KG1 (cell line): ENCODE data around the gene HTR6.

ENCODE experiments used
- DNase-seq: peaks from one replicate; lab custom pipeline; 2025; lab: John Stamatoyannopoulos, UW

HTR6 gene

DNA sequence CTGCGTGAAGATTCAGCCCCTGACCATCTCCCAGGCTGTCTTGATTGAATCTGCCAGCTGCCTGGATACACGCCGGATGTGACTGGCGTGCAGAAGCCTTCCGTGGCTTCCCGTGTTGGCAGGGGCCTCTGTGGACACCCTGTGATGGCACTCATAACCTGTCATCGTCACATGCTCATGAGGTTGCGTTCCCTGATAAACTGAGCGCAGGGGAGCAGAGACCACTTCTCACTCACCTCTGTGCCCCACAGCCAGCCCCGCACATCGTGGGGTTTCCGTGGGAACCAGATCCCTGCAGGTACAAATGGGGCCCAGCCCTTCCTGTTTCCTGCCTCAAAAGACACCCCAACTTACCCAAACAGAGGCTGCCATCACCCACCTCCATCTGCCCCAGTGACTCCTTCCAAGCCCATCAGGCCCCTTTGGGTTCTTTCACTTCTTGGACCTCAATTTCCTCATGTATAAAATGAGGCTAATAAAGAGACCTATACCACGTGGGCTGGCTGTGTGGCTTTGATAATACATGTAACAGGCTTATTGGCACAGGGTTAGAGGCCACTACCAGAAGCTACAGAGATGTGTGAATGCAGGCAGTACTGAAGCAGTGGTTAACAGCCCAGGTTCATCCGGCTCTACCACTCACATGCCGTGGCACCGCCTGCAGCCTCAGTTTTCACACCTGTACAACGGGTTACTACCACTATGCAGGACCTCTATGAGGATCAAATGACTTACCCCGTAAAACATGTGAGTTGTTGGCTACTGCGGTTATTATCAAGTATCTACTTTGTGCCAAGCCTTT is 23.6 kb downstream of the HTR6 start:
- DNase-seq = no peak

DNA sequence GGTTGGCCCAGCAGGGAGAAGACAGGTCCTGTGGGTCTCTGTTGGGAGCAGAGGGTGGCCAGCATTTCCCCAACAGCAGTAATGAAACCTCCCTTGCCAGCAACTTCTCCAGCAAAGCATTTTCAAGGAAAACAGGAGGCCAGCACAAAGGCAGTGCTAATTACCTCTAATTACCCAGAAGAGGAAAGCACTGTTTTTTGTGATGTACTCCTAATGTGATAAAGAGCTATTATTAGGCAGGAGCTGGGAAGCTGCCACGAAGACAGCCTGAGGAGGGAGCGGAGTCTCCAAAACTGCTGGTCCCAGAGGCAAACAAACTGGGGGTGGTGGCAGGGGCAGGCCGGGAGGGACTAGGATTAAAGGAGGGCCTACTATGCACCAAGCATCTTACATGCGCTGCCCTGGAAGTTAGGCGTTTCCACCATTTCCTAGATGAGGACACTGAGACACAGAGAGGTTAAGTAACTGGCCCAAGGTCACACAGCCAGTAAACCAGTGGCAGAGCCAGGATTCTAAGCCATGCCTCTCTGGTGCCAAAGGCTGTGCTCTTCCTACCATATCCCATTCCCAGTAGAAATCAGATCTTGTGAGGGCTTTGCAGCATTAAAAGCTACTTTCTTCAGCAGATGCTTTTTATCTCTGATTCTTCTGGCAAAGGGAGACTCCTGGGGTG is 24.5 kb downstream of the HTR6 start:
- DNase-seq = no peak

DNA sequence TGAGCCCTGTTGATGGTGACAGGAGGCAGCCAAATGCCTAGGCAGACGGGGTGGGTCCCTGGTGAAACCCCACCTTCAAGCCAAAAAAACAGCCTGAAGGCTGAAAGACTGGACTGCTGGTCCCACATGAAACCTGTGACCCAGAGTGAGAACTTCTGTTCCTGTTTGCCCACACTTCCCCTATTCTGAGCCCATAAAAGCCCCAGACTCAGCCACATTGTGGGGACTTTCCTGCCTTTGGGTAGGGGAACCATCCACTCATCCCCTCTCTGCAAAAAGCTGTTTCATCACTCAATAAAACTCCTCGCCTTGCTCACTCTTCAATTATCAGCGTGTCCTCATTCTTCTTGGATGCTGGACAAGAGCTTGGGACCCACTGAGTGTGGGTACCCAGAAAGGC is 25.2 kb downstream of the HTR6 start:
- DNase-seq = no peak

DNA sequence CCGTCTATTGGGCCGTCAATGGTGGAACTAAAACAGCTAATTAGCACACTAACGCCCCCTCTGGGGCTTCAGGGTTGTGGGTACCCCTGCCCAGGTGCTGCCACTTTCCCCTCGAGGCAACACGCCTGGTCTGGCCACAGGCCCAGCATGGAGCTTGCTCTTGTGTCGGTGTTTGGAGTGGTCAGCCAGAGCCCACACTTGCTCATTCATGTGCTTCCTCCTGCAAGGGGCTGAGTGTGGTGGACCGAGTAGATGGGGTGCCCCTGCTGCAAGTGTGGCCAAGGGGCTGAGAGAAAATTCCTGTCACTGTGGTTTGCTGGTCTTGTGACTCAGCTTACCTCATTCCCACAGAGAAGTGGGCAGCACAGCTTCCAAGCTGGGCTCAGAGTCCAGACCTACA is 25.7 kb downstream of the HTR6 start:
- no peak for DNase-seq

DNA sequence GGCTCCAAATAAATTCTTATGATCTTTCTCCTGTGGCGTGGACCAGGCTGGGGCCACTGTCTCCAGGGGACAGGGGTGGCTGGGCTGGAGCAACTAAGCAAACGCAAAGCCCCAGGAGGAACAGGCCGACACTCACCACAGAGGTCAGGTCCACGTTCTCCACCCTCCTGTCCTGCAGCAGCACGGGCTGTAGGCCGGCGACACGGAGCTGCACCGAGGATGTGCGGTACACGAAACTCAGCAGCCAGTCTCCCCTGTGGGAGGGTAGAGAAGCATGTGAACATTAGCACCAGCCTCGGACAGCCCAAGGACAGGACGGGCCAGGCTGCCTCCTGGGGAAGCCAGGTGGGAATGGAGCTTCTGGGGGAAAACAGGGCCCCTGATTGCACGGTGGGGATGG is 29.6 kb downstream of the HTR6 start:
- no peak for DNase-seq

DNA sequence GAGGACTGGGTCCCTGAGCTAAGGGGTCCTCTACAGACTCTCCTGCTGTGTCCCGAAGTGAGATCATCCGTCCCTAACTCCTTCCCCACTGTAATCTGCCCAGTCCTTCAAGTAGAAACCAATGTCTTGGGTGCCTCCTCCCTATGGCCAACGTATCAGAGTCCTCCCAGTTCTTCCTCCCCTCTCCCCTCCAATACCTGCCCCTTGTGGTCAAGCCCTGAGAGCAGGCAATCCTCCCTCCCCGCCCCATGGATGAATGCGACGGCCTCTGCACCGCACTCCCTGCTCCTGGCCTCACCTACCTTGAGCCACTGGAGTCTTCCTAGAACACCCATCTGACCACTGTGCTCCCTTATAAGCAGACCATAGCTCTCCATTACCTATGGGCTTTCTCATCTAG is 31.1 kb downstream of the HTR6 start:
- no peak for DNase-seq

DNA sequence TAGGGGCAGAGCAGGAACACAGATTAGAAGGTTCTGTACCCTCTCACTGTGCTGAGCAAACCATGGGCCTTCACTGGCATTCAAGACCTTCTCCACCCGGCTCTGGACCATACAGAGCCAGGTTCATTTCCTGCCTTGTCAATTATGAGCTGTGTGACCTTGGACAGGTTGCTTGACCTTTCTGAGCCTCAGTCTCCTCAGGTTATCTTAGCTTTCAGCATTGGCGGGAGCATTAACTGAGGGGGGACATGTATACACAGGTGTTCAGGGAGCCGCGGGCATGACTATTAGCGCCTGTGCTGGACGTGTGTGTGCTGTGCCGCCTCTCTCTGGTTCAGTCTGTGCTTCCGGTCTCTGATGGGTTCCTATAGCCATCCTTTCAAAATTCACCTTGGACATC is 32.1 kb downstream of the HTR6 start:
- no peak for DNase-seq

DNA sequence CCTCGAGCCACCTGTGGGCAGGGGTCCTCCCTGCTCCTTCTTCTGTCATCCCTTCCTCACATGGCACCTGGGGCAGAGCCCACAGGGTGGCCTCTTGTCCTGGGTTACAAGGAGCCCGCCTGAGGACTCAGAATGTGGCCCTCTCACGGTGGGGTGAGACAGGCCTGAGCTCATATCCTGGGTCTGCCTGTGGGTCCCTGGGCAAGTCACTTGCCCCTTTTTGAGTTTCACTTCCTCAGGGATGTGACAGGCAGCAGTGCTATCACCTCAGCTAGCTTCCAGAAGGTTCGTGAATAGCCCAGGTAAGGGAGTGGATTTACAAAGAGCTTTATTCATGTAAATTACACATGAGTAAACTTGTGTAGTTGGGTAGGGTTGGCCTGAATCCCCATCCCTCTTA is 33.5 kb downstream of the HTR6 start:
- DNase-seq = no peak

DNA sequence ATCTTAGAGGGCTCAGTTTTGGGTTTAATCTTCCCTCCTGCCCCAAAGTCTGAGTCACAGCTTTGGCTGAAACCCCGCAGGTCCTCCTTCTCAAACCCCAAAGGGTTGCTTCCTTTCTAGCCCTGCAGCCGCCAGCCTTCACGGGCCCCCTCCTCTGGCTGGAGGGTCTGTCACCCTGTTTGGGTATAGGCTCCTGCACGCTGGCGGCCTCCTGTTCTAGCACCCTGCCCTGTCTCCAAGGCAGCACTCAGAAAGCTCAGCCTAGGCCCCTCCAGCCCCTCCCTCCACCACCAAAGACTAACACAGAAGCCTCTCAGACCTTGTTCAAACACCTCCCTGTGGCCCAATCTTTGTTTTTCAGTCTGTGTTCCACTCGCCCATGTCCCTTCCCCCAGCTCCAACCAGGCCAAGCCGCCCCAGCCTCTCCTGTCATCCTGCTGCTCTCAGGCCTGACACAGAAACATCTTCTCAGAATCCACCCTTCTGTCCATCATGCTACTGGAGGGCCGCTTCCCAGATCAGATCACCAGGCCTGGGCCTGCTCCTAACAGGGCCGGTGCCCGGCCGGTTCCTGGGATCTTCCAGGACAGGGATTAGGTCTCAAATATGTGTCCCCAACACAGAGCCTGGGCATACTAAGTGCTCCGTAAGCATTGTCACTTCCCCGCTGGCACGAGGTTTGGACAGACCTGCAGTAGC is 35.6 kb downstream of the HTR6 start:
- no peak for DNase-seq

DNA sequence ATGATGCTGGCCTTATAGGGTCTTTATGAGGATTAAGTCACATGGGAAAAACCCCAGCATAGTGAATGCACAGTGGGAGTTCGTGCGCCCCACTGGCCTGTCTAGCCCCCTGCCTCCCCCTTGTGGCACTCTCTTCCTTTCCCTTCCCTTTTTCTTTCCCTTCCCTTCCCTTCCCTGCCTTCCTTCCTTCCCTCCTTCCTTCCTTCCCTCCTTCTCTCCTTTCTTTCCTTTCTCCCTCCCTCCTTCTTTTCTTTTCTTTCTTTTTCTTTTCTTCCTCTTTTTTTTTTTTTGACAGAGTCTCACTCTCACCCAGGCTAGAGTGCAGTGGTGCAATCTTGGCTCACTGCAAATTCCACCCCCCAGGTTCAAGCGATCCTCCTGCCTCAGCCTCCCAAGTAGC is 38.6 kb downstream of the HTR6 start:
- DNase-seq = no peak

DNA sequence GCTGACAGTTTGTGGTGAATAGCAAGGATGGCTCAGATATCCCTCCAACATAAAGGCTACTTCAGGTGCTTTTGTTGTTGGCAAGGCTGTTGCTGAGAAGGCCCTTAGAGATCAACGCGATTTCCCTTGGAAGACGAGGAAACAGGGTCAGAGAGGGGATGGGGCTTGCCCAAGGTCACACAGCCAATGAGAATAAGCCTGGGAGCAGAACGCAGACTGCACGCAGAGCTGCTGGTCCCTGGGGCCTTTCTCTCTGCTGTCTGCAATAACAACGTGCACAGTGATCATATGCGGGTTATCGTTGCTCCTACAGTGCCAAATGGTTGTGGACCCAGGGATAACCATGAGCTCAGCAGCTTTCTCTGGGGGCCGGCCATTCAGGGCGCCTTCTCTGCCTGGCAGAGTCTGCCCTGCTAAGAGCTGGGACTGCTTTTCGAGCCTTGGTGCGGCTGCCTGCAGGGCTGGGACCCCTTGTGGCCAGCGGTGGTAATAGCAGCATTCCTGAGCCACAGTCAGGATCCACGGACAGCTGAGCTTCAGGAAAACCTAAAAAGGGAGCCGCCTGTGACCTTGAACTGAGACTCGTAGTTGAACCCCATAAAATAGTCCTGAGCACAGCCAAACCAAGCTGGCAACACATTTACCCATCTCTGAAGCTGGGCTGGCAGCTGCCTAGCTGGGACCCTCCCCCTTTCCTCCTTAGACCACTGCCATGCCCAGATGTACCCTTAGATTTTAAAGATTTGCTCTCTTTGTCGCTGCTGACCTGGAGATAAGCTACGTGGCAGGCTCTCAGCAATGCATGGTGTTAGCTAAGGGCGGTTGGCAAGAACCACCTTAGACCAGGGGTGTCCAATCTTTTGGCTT is 39.8 kb downstream of the HTR6 start:
- DNase-seq = peak; percentile 12

DNA sequence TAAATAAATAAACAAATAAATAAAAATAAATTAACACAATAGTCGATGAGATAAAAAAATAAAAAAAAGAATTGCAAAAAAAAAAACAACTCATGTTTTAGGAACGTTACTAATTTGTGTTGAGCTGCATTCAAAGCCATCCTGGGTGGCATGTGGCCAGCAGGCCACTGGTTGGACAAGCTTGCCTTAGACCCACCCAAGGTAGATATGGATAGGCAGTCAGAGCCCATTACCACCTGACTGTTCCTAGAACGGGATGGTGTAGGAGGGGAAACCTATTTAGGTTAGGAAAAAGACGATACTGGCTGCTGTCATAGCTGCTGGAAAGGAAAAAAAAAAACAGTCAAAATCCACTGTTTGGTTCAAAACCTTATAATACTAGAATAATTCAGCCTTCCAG is 40.8 kb downstream of the HTR6 start:
- no peak for DNase-seq

DNA sequence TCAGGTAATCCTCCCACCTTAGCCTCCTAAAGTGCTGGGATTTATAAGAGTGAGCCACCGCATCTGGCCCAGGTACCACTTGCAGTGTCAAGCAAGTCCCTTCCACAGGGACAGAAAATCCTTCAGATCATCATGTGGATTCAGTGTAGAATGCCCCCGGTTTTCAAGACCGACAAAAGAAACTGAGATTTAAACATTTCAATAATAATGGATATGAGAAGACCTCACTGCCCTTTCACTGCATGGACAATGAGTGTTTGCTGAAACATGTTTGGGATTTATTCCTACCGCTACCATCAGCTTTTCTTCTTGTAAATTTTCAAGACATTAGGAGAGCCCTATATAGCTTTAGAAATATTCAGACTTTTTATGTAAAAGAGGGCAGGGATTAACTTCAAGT is 41.5 kb downstream of the HTR6 start:
- DNase-seq = no peak

DNA sequence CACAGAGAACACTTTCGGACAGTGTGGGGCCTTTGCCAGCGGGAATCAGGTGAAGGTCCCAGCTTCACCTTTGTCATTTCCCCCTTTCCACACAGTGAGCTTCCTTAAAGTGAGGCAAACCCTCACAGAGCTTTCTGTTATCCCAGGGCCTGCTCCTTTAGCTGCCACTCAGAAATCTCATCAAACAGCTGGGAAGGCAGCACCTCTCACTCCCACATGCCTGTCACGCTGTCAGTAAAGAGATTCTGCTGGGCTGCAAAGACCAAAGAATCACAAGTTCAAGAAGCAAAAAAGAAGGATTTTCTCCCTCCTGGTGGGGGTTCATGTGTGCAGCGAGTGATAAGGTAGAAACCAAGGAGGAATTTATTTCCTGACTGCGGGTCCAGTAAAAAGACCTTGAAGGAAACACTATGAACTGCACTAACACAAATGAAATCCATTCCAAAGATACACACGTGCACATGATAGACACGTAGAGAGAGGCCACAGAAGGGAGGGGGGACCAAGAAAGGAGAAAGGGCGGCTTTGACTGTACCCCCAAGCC is 44.0 kb downstream of the HTR6 start:
- DNase-seq = no peak

DNA sequence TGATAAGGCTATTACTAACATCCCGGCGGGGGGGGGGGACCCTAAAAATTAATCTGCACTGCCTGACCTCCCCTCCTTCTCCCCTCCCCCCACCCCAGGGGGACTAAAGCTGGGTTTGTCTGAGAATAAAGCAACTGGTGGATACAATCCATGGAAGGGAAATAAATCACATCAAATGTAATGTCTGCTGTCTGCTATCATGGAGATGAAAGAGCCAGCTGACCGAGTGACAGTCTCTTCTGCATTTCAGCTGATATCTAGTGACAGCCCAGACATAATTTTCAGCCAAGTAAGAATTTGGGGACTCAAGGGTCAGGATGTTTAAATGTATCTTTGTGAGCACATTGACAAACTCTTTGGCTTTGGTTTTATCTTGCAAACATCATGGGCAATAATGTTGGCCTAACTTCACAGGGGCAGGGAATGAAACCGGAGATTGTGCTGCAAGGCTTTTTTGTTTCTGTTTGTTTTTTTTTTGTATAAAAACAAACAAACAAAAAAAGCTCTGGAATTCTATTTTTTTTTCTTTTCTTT is 44.7 kb downstream of the HTR6 start:
- DNase-seq = no peak

DNA sequence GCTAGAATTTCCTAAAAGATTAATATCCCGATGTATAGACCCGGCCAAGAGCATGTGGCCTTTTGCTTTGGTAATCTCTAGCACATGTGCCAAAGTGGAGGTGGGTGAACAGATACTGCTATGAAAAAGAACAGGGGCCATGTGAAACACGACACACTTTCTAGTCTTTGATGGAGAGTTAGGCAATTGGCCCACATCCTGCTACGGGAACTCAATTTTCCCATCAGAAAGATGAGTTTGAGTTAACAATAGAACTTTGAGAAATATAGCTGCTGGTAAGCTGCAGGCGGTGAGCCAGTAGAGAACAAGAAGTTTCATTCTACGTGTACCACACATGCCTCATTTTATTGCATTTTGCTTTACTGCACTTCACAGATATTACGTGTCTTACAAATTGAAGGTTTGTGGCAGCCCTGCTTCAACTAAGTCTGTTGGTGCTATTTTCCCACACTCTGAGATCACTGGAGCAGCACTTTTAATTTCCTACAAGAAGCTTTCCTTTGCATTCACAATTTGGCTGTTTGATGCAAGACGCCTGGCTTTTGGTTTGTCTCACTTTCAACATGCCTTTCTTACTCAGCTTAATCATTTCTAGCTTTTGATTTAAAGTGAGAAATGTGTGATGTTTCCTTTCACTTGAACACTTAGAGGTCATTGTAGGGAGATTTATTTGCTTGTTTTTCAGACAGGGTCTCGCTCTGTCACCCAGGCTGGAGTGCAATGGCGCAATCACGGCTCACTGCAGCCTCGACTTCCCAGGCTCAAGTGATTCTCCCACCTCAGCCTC is 46.3 kb downstream of the HTR6 start:
- DNase-seq = no peak

DNA sequence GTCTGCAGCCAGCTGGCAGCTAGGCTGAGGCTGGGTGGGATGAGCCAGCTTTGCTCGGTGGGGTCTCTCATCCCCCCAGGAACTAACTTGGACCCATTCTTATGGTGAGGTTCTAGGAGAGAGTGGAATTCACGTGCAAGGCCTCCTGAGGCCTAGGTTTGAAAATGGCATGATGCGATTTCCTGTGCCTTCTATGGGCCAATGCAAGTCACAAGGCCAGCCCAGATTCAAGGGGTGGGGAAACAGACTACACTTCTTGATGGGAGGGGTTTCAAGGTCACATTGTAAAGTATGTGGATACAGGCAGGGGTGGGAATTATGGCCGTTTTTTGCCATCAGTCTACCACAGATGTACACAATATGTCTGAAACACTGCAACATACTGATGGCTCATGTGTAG is 48.3 kb downstream of the HTR6 start:
- DNase-seq = no peak

DNA sequence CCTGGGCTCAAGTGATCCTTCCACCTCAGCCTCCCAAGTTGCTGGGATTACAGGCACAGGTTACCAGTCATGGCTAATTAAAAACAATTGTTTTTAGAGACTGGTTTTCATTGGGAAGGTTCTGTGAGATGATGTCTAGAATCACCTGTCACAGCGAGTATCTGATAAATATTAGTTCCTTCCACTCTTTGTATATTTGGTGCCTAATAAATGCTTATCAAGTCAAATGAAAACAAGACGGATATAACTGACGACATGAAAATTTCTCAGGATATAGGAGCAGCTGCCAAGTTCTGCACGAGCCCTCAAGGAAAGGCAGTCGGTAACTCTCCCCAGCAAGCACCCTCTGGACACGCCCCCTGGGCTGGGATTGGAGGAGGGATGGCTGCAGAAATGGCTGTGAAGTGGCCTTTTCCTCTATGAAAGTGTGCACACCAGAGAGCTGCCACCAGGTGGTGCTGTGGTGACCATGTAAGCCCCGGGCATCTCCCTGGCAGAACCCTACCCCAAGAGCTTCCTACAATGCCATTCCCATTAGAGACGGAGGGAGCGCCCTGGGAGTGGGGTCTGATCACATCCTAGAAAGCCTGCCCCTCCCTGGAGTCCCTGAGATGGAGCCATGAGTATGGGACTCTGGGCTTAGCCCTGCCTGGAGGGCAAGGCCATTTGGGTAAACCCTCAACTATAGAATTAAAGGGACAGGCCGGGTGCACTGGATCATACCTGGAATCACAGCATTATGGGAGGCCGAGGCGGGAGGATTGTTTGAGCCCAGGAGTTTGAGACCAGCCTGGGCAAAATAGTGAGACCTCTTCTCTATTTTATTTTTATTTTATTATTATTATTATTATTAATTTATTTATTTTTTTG is 50.9 kb downstream of the HTR6 start:
- peak; percentile 42 for DNase-seq

DNA sequence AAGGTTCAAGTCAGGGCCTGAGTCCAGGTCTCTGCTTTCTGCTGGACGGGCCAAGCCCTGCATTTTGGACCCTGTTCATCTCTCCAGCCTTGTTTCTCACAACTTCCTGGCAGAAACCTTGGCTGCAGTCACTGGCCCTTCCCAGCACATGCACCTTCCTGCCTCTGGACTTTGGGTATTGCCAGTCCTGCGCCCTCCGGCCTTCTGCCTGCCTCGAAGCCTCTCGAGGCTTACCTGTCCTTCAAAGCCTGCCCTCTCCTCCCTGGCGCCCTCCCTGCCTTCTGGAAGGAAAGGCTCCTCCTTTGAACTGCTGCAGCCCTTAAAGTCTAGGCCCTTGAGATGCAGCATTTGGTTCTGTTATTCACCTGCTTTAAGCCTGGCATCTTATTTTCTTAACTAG is 52.8 kb downstream of the HTR6 start:
- no peak for DNase-seq

DNA sequence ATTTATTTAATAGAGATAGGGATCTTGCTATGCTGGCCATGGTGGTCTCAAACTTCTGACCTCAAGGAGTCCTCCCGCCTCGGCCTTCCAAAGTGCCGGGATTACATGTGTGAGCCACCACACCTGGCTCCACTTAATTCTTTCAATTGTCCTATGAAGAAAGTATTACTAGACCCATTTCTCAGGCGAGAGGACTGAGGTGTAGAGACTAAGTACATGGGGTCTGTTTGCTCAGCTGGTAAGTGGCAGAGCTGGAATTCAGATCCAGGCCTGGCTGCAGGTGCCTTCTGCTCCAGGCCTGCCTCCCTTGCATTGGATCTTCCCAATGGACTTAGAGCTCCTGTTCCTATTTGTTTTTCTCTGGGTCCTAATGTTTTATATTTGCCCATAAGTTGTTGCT is 55.5 kb downstream of the HTR6 start:
- DNase-seq = no peak
